ENCODE data around the gene MYEOV. TPM values are rescaled to one million over a fixed set of nuclear protein-coding genes. Genes with fewer than 3 reads are reported as not detected.

The MYEOV gene
- polyA plus RNA-seq, 3 donors, result 0.03 TPM; not detected in 2

DNA sequence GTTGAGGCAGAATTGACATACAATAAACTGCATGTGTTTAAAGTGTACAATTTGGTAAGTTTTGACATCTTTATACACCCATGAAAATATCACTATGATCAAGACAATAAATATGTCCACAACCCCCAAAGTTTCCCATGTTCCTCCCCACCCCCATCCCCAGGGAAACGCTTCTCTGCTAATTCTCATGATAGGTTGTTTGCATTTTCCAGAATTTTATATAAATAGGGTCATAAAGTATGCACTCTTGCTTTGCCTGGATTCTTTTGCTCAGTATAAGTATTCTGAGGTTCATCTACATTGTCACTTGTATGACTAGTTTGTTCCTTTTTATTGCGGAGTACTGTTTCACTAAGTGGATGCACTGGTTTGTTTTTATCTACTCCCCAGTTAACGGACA lies 35.6 kb downstream of the MYEOV start:
- Histone ChIP-seq H3K9me3 (replicated peaks in 1 of 2; ENCODE audit: control insufficient read depth in 1 of 2, insufficient read depth in 1 of 2, low read length in 2 of 2) (no peaks in the 10 kb centered on the region), H3K79me2 (ENCODE audit: insufficient read depth, low read length) (no peaks in the 10 kb centered on the region), H3K27me3 (ENCODE audit: control insufficient read depth in 2 of 2, insufficient read depth in 2 of 2, low read length in 2 of 2) (no peaks in the 10 kb centered on the region), H4K20me1 (ENCODE audit: insufficient read depth, low read length) (no peaks in the 10 kb centered on the region), H3K9ac (ENCODE audit: insufficient read depth, low read length, poor library complexity, severe bottlenecking) (no peak overlapping the region), H3K4me2 (replicated peaks; ENCODE audit: extremely low read depth, low read length, poor library complexity, severe bottlenecking) (no peak overlapping the region), H3K27ac (ENCODE audit: low read depth in 1 of 2, low read length in 2 of 2) (no peak overlapping the region), H3K36me3 (replicated peaks in 1 of 2; ENCODE audit: control insufficient read depth in 1 of 2, insufficient read depth in 2 of 2, low read length in 2 of 2) (no peaks in the 10 kb centered on the region), H3K4me3 (replicated peaks in 1 of 3; ENCODE audit: low read depth in 2 of 3, low read length in 3 of 3) (no peak overlapping the region), H3K4me1 (ENCODE audit: control insufficient read depth in 1 of 2, insufficient read depth in 2 of 2, low read length in 2 of 2) (no peaks in the 10 kb centered on the region), H2AFZ (ENCODE audit: insufficient read depth, low read depth, low read length, poor library complexity, severe bottlenecking) (no peak overlapping the region)
- no peaks in the 10 kb centered on the region for H3K4me1 Mint-ChIP-seq
- no peak overlapping the region for H3K4me3 Mint-ChIP-seq
- peaks cover 0 to 2% (median 0%) of the 10 kb centered on the region in 7 donors for H3K9me3 Mint-ChIP-seq
- DNase-seq, result no peak
- TF ChIP-seq, protein P1, sequence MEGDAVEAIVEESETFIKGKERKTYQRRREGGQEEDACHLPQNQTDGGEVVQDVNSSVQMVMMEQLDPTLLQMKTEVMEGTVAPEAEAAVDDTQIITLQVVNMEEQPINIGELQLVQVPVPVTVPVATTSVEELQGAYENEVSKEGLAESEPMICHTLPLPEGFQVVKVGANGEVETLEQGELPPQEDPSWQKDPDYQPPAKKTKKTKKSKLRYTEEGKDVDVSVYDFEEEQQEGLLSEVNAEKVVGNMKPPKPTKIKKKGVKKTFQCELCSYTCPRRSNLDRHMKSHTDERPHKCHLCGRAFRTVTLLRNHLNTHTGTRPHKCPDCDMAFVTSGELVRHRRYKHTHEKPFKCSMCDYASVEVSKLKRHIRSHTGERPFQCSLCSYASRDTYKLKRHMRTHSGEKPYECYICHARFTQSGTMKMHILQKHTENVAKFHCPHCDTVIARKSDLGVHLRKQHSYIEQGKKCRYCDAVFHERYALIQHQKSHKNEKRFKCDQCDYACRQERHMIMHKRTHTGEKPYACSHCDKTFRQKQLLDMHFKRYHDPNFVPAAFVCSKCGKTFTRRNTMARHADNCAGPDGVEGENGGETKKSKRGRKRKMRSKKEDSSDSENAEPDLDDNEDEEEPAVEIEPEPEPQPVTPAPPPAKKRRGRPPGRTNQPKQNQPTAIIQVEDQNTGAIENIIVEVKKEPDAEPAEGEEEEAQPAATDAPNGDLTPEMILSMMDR (IDR thresholded peaks at IDR 0.05), result no peak
- H3K27me3 Mint-ChIP-seq (ENCODE audit: low read depth in 3 of 3), result peaks cover 7 to 11% (median 9%) of the 10 kb centered on the region in 3 donors
- intact Hi-C loops (cut with micrococcal nuclease), result no loop called here
- no peaks in the 10 kb centered on the region for H3K36me3 Mint-ChIP-seq
- H3K27ac Mint-ChIP-seq, result no peak overlapping the region
- no CpG with 5 or more reads among the region's 3 CpGs for WGBS (ENCODE audit: insufficient coverage)

DNA sequence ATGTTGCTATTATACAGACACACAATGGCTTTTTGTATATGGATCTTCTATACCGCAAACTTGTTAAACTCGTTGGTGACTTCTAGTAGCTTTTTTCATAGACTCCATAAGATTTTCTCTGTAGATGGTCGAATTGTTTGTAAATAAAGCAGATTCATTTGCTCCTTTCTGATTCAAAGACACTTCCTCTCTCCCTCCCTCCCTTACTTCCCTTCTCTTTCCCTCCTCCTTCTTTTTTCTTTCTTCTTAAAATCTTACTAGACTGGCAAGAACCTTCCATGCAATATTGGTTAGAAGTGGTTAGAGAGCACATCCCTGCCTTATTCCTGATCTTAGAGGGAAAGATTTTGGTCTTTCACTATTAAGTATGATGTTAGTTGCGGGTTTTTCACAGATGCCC lies 36.4 kb downstream of the MYEOV start:
- TF ChIP-seq, protein P1 (IDR thresholded peaks at IDR 0.05), result no peak

More for the DNA sequence above, 36.4 kb downstream of the MYEOV start:
- Histone ChIP-seq H3K9me3 (replicated peaks in 1 of 2; ENCODE audit: control insufficient read depth in 1 of 2, insufficient read depth in 1 of 2, low read length in 2 of 2) (no peaks in the 10 kb centered on the region), H4K20me1 (ENCODE audit: insufficient read depth, low read length) (no peaks in the 10 kb centered on the region), H3K4me1 (ENCODE audit: control insufficient read depth in 1 of 2, insufficient read depth in 2 of 2, low read length in 2 of 2) (no peaks in the 10 kb centered on the region), H3K9ac (ENCODE audit: insufficient read depth, low read length, poor library complexity, severe bottlenecking) (no peak overlapping the region), H3K4me2 (replicated peaks; ENCODE audit: extremely low read depth, low read length, poor library complexity, severe bottlenecking) (no peak overlapping the region), H3K36me3 (replicated peaks in 1 of 2; ENCODE audit: control insufficient read depth in 1 of 2, insufficient read depth in 2 of 2, low read length in 2 of 2) (no peaks in the 10 kb centered on the region), H3K27ac (ENCODE audit: low read depth in 1 of 2, low read length in 2 of 2) (no peak overlapping the region), H3K79me2 (ENCODE audit: insufficient read depth, low read length) (no peaks in the 10 kb centered on the region), H2AFZ (ENCODE audit: insufficient read depth, low read depth, low read length, poor library complexity, severe bottlenecking) (no peak overlapping the region), H3K27me3 (ENCODE audit: control insufficient read depth in 2 of 2, insufficient read depth in 2 of 2, low read length in 2 of 2) (no peaks in the 10 kb centered on the region), H3K4me3 (replicated peaks in 1 of 3; ENCODE audit: low read depth in 2 of 3, low read length in 3 of 3) (no peak overlapping the region)
- intact Hi-C loops (cut with micrococcal nuclease), result no loop called here
- Mint-ChIP-seq H3K9me3 (peaks cover 0 to 2% (median 0%) of the 10 kb centered on the region in 7 donors), H3K4me1 (no peaks in the 10 kb centered on the region), H3K36me3 (no peaks in the 10 kb centered on the region), H3K27me3 (ENCODE audit: low read depth in 3 of 3) (peaks cover 7 to 11% (median 9%) of the 10 kb centered on the region in 3 donors), H3K4me3 (no peak overlapping the region), H3K27ac (no peak overlapping the region)
- DNase-seq, result no peak
- no CpG with 5 or more reads among the region's 4 CpGs for WGBS (ENCODE audit: insufficient coverage)
